Mucosa of descending colon (tissue), 3 donors: ENCODE data around the gene TACO1. TPM values are rescaled to one million over a fixed set of nuclear protein-coding genes. Genes with fewer than 3 reads are reported as not detected.
A peak's percentile ranks its signal among the peaks of the same experiment; 100 is the strongest.

Source experiments
- ATAC-seq: fragments of 200-7000 bp; cut with Tn5 transposase; one replicate; pipeline ENCODE4 v1.9.1; 2020; ENCODE audit warnings: mild to moderate bottlenecking, moderate library complexity
- DNase-seq, 3 donors: peaks; one replicate each; pipeline ENCODE4 v3.0.0-alpha.2; 2020
- H3K36me3 ChIP-seq: fragments of 200-600 bp; one replicate; pipeline ENCODE4 v1.8.0; 2021; ENCODE audit warnings: low read depth, mild to moderate bottlenecking
- H3K4me1 ChIP-seq: fragments of 200-600 bp; one replicate; pipeline ENCODE4 v1.8.0; 2021; ENCODE audit warnings: low read depth, mild to moderate bottlenecking
- H3K4me3 ChIP-seq: fragments of 200-600 bp; one replicate; pipeline ENCODE4 v1.8.0; 2021; ENCODE audit warnings: mild to moderate bottlenecking
- H3K9me3 ChIP-seq: fragments of 200-600 bp; one replicate; pipeline ENCODE4 v1.8.0; 2021; ENCODE audit warnings: mild to moderate bottlenecking
- intact Hi-C, 2 donors: fragments of 100-400 bp; cut with DNase I in 1 of 2; cut with micrococcal nuclease in 1 of 2; formaldehyde crosslinking; loops; one replicate each; pipeline versions ENCODE4 v1.11.0 to v1.11.1; 2022; cut with DNase I, micrococcal nuclease
- total RNA-seq, 3 donors: library from RNA; stranded (reverse); fragmentation: NEBNext Ultra II Directional in 2 of 3; extraction: Animal tissue kit (Norgen Biotek cat#: 25700) in 2 of 3; gene quantifications; one replicate each; pipeline versions ENCODE4 v1.2.1 to v1.2.4, GENCODE V29; 2021 to 2023
- TF ChIP-seq, protein P1 (sequence below): fragments of 200-600 bp; IDR thresholded peaks from one replicate; pipeline ENCODE4 v1.8.0; 2022; ENCODE audit warnings: antibody characterized with exemption, mild to moderate bottlenecking
- donor health status: DM: no; HTN: no; CAD: no; lungs with moderate emphysema.
- donor health status: DM: no; HTN: no; CAD: no.
- donor health status: DM: no; HTN: yes; CAD: no.

The TACO1 gene
- total RNA-seq, 3 donors from 2014 or later = 21.7 to 34.4 (median 29.7) TPM

DNA sequence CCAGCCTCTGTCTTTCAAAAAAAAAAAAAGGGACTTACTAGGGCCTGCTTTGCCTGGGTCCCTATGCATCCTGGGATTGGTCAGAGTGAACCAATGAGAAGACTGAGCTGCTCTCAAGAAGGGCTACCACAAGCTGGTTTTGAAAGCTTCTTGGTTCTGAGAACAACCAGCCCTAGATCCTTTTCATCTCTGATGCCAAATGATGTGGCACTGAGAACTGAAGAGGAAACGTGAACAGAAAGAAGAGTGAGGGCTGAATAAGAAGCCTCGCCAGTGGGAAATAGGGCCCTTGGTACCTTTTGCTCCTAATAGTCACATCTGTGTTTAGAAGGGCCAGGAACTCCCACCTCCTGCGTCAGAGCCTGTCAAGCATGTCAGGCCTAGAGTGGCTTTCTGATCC lies 10.7 kb downstream of the TACO1 start:
- ATAC-seq = peak; percentile 16
- intact Hi-C loops = no loop called here

DNA sequence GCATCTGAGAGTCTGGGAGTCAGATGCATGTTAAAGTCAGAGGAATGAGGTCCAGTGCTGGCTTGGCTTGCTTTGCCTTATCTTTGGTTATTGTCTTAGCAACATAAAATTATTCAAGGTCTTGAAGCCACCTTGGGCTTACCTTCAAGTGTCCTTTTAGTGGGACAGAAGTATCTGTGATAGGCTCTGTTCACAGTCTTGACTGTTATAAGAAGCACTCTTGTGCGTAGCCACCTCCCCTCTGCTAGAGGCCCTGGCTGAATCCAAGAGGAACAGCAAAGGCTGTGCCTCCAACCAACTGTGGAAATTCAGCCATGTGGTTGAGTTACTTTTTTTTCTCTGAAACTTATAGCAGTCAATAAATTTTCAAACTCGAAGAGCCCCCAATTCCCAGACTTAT lies 13.0 kb downstream of the TACO1 start:
- H3K36me3 ChIP-seq = no peaks in the 10 kb centered on the region
- no peaks in the 10 kb centered on the region for H3K4me1 ChIP-seq
- H3K4me3 ChIP-seq = no peak overlapping the region
- ATAC-seq = no peak
- no peaks in the 10 kb centered on the region for H3K9me3 ChIP-seq
- intact Hi-C loops = no loop called here
- TF ChIP-seq, protein P1, sequence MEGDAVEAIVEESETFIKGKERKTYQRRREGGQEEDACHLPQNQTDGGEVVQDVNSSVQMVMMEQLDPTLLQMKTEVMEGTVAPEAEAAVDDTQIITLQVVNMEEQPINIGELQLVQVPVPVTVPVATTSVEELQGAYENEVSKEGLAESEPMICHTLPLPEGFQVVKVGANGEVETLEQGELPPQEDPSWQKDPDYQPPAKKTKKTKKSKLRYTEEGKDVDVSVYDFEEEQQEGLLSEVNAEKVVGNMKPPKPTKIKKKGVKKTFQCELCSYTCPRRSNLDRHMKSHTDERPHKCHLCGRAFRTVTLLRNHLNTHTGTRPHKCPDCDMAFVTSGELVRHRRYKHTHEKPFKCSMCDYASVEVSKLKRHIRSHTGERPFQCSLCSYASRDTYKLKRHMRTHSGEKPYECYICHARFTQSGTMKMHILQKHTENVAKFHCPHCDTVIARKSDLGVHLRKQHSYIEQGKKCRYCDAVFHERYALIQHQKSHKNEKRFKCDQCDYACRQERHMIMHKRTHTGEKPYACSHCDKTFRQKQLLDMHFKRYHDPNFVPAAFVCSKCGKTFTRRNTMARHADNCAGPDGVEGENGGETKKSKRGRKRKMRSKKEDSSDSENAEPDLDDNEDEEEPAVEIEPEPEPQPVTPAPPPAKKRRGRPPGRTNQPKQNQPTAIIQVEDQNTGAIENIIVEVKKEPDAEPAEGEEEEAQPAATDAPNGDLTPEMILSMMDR = no peak
- no peak for DNase-seq

More for the DNA sequence above, 10.7 kb downstream of the TACO1 start:
- Histone ChIP-seq H3K36me3 (peaks cover 11% of the 10 kb centered on the region), H3K9me3 (no peaks in the 10 kb centered on the region), H3K4me3 (no peak overlapping the region), H3K4me1 (no peaks in the 10 kb centered on the region)
- no peak for DNase-seq
- TF ChIP-seq, protein P1 = no peak

DNA sequence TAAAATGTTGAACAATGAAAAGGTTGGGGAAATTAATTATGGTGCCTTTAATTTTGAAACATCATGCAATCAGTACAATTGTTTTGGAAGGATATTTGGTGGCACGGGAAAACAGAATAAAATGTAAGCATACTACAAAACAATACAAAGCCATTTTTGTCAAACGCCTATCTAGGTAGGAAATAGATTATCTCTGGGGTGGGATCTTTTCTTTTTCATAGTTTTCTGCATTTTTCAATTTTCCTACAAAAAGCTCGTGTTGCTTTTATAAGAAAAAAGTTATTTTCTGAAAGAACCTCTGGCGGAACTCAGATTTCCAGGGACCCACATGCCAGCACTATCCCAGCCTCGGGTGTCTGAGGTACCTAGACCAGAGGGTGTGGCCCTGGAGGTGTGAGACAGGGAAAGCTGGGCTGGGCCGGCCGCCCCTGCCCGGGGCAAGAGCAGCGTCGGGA lies 20.6 kb downstream of the TACO1 start:
- Histone ChIP-seq H3K4me3 (peak overlapping the region; percentile 63), H3K36me3 (no peaks in the 10 kb centered on the region), H3K9me3 (no peaks in the 10 kb centered on the region), H3K4me1 (peaks cover 11% of the 10 kb centered on the region)
- TF ChIP-seq, protein P1 = no peak
- ATAC-seq (peak; percentile 32), DNase-seq (no peak)
- intact Hi-C loops = no loop called here

DNA sequence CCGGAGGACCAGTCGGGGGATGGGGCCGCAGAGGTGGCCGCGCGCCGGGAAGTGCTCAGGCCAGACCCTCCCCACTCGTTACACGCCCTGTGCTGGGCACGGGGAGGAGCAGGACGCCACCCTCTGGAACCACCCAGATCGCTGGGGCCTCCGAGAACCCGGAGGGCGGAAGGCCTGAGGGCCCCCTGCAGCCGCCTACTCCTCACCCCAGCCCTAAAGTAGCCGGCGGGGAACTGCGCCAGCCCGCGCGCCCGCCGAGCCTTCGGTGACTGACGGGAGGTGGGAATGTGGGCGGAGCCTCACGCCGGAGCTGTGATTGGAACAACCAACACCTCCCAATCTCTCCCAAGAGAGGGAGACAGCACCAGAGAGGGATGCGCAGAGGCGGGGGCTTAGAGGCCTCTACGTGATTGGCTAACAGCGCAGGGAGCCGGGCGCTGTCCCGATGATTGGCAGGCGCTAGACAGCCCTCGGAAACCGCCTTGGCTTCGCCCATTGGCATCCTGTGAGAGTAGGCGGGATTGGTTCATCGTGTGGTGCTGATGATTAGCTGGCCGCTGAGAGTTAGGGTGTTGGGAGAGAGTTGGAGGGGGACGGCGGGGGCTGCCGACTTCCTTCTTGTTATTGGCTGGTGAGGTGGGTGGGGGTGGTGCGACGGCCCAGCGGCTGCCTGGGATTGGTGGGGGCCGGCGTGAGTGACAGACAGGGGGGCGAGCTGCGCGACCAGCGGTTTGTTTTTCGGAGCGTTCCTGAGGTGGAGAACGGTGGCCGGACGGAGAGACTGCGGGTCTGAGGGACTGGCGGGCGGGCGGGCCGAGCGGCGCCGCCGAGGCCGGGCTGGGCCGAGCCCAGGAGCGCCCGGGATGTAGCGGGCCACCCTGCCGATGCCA lies 21.2 kb downstream of the TACO1 start, which contains the start of gene MAP3K3:
TSS of gene MAP3K3 (plus strand) at position 734 of the 890 bp plus-strand sequence. CDS start 343 bp downstream, outside the sequence.
- TF ChIP-seq, protein P1 = peak; percentile 27
- peaks cover 11% of the 10 kb centered on the region for H3K4me1 ChIP-seq
- intact Hi-C loops = no loop called here
- H3K4me3 ChIP-seq = peak within 1 kb of the TSS; percentile 63
- peak; percentile 94 for ATAC-seq
- DNase-seq = peak; percentile 97 to 99 (median 97)
- H3K36me3 ChIP-seq = no peaks in the 10 kb centered on the region
- no peaks in the 10 kb centered on the region for H3K9me3 ChIP-seq

DNA sequence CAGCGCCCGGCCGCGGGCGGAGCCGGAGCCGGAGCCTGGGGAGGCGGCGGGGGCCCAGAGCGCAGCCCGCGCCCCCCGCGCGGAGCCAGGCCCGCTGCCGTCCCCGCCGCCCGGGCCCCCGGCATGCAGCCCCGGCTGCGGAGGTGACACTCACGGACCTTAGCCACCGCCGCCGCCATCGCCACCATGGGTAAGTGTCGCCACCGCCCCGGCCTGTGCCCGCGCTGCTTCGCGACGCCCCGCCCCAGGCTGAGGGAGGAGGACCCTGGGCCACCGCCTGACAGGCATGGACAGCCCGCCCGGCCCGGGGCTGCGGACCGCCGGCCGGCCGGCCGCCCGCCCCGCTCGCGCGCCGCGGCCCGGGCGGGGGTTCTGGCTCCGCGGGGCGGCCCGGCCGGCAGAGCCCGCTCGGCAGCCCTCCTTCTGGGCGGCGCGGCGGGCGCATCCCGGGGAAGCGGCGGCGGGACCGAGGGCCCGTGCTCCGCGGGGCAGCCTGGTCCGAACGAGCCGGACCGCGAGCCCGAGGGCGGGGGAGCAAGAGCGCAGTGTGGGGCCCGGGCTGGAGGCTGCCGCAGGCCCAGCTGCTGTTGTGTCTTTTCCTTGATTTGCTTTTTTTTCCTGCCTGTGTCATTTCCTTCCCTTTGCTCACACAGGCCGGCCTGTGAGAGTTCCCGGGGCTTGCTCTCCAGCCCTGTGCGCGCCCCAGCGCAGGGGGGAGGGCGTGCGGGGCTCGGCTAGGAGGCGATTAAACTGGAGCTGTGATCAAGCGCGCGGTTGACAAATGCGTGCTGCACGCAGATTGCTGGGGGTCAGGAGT lies 22.1 kb downstream of the TACO1 start:
- peak overlapping the region; percentile 63 for H3K4me3 ChIP-seq
- intact Hi-C loops = no loop called here
- ATAC-seq (peak; percentile 29), DNase-seq (peak; percentile 75 to 86 (median 86))
- H3K36me3 ChIP-seq = no peaks in the 10 kb centered on the region
- no peaks in the 10 kb centered on the region for H3K9me3 ChIP-seq
- TF ChIP-seq, protein P1 = no peak
- H3K4me1 ChIP-seq = peaks cover 11% of the 10 kb centered on the region
